Gastrocnemius medialis (tissue), 4 donors: ENCODE data around the gene LATS2.

Source experiments
- POLR2A ChIP-seq, 2 donors: fragments of 450-650 bp; IDR thresholded peaks; one replicate each; pipeline ENCODE4 v1.6.1; 2017; ENCODE audit warnings: antibody characterized with exemption in 2 of 2, mild to moderate bottlenecking in 2 of 2, moderate library complexity in 2 of 2
- TF ChIP-seq, protein P1 (sequence below), 5 experiments: fragments of 450-650 bp in 3 of 5; fragments of 200-600 bp in 2 of 5; sonication (generic) in 2 of 5; IDR thresholded peaks in 4 of 5; conservative IDR thresholded peaks in 1 of 5; 1 replicate in 4 of 5; 2 replicates in 1 of 5; pipeline ENCODE4 v1.5.1; 2016 to 2019; ENCODE audit warnings: antibody characterized with exemption in 5 of 5, mild to moderate bottlenecking in 3 of 5, moderate library complexity in 3 of 5

DNA sequence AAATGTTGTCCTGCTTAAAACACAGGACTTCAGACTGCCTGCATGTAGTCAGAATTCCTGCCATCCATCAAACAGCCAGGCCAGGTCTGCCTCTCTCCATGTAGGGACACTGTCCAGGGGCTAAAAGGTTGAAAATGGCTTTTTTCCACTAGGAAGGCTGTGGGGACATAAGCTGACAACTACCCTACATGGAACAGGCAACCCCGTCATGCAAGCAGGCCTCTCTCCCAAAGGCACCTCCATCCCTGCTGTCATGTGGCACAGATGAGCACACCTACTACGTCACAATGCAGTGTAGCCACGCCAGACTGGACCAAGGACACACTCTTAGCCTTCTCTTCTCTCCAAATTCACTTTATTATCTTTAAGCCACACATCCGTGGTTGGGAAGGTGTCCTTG, 40.8 kb downstream of the LATS2 start:
- TF ChIP-seq, protein P1, sequence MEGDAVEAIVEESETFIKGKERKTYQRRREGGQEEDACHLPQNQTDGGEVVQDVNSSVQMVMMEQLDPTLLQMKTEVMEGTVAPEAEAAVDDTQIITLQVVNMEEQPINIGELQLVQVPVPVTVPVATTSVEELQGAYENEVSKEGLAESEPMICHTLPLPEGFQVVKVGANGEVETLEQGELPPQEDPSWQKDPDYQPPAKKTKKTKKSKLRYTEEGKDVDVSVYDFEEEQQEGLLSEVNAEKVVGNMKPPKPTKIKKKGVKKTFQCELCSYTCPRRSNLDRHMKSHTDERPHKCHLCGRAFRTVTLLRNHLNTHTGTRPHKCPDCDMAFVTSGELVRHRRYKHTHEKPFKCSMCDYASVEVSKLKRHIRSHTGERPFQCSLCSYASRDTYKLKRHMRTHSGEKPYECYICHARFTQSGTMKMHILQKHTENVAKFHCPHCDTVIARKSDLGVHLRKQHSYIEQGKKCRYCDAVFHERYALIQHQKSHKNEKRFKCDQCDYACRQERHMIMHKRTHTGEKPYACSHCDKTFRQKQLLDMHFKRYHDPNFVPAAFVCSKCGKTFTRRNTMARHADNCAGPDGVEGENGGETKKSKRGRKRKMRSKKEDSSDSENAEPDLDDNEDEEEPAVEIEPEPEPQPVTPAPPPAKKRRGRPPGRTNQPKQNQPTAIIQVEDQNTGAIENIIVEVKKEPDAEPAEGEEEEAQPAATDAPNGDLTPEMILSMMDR (IDR thresholded peaks at IDR 0.05 in 4 of 5, conservative IDR thresholded peaks at IDR 0.05 in 1 of 5) = no peak
- no peak for TF ChIP-seq POLR2A (IDR thresholded peaks at IDR 0.05)
